ENCODE data around the gene SP110. TPM values are rescaled to one million over a fixed set of nuclear protein-coding genes. Genes with fewer than 3 reads are reported as not detected.
A peak's percentile ranks its signal among the peaks of the same experiment; 100 is the strongest.
"Not testable (repeated sequence)": the region's sequence is repeated elsewhere in the genome, so short reads cannot be mapped to it uniquely, and the experiment has no call there.

The SP110 gene
- total RNA-seq, 2 donors from 2014 or later = 118 to 128 TPM

GRCh38 chr2:230244211-230244610 lies 24.4 kb upstream of the SP110 start:
- no peaks in the 10 kb centered on the region for H3K27me3 Mint-ChIP-seq (ENCODE audit: low read depth)
- DNase-seq = no peak
- H3K4me3 Mint-ChIP-seq = no peak overlapping the region
- H3K4me1 Mint-ChIP-seq (ENCODE audit: low read depth) = peaks cover 4% of the 10 kb centered on the region
- ATAC-seq (replicated peaks in 1 of 2) = no peak
- H3K36me3 Mint-ChIP-seq (ENCODE audit: insufficient read depth in 2 of 2) = peaks cover 17 to 33% of the 10 kb centered on the region in 2 donors
- H3K27ac Mint-ChIP-seq = no peak overlapping the region
- no peaks in the 10 kb centered on the region for H3K9me3 Mint-ChIP-seq

GRCh38 chr2:230234845-230235244 lies 15.1 kb upstream of the SP110 start:
- peaks cover 6 to 7% of the 10 kb centered on the region in 2 donors for H3K9me3 Mint-ChIP-seq
- H3K36me3 Mint-ChIP-seq (ENCODE audit: insufficient read depth in 2 of 2) = peaks cover 24 to 62% of the 10 kb centered on the region in 2 donors
- H3K27ac Mint-ChIP-seq = peak overlapping the region; percentile 95
- peak overlapping the region; percentile 62 to 66 for H3K4me3 Mint-ChIP-seq
- ATAC-seq (replicated peaks in 1 of 2) = peak; percentile 89 to 91
- DNase-seq = no peak
- H3K4me1 Mint-ChIP-seq (ENCODE audit: low read depth) = peaks cover 61% of the 10 kb centered on the region
- H3K27me3 Mint-ChIP-seq (ENCODE audit: low read depth) = no peaks in the 10 kb centered on the region

GRCh38 chr2:230234122-230234722 lies 14.4 kb upstream of the SP110 start:
- Mint-ChIP-seq H3K27me3 (ENCODE audit: low read depth) (no peaks in the 10 kb centered on the region), H3K36me3 (ENCODE audit: insufficient read depth in 2 of 2) (peaks cover 24 to 64% of the 10 kb centered on the region in 2 donors), H3K27ac (peak overlapping the region; percentile 95), H3K9me3 (peaks cover 7% of the 10 kb centered on the region in 2 donors), H3K4me3 (peak overlapping the region; percentile 62 to 66), H3K4me1 (ENCODE audit: low read depth) (peaks cover 67% of the 10 kb centered on the region)
- ATAC-seq (replicated peaks in 1 of 2) (peak; percentile 67 to 72), DNase-seq (no peak)

GRCh38 chr2:230231251-230231650 lies 11.5 kb upstream of the SP110 start:
- peak overlapping the region; percentile 81 to 90 for H3K4me3 Mint-ChIP-seq
- ATAC-seq (replicated peaks in 1 of 2) (no peak), DNase-seq (no peak)
- peak overlapping the region; percentile 88 for H3K27ac Mint-ChIP-seq
- peaks cover 20 to 45% of the 10 kb centered on the region in 2 donors for H3K36me3 Mint-ChIP-seq (ENCODE audit: insufficient read depth in 2 of 2)
- peaks cover 89% of the 10 kb centered on the region for H3K4me1 Mint-ChIP-seq (ENCODE audit: low read depth)
- peaks cover 7% of the 10 kb centered on the region in 2 donors for H3K9me3 Mint-ChIP-seq
- H3K27me3 Mint-ChIP-seq (ENCODE audit: low read depth) = no peaks in the 10 kb centered on the region

GRCh38 chr2:230230496-230231200 lies 10.9 kb upstream of the SP110 start:
- peaks cover 17 to 42% of the 10 kb centered on the region in 2 donors for H3K36me3 Mint-ChIP-seq (ENCODE audit: insufficient read depth in 2 of 2)
- H3K9me3 Mint-ChIP-seq = peaks cover 7% of the 10 kb centered on the region in 2 donors
- DNase-seq = no peak
- H3K4me3 Mint-ChIP-seq = peak overlapping the region; percentile 81 to 90
- H3K27ac Mint-ChIP-seq = peak overlapping the region; percentile 88
- no peak for ATAC-seq (replicated peaks in 1 of 2)
- H3K27me3 Mint-ChIP-seq (ENCODE audit: low read depth) = no peaks in the 10 kb centered on the region
- peaks cover 89% of the 10 kb centered on the region for H3K4me1 Mint-ChIP-seq (ENCODE audit: low read depth)

GRCh38 chr2:230230087-230230486 lies 10.3 kb upstream of the SP110 start:
- ATAC-seq (replicated peaks in 1 of 2) (no peak), DNase-seq (no peak)
- Mint-ChIP-seq H3K27me3 (ENCODE audit: low read depth) (no peaks in the 10 kb centered on the region), H3K4me3 (peak overlapping the region; percentile 81 to 90), H3K4me1 (ENCODE audit: low read depth) (peaks cover 89% of the 10 kb centered on the region), H3K9me3 (peaks cover 7% of the 10 kb centered on the region in 2 donors), H3K36me3 (ENCODE audit: insufficient read depth in 2 of 2) (peaks cover 17 to 37% of the 10 kb centered on the region in 2 donors), H3K27ac (peak overlapping the region; percentile 52)

GRCh38 chr2:230227216-230227615 lies 7.4 kb upstream of the SP110 start:
- peak overlapping the region; percentile 98 for H3K27ac Mint-ChIP-seq
- ATAC-seq (replicated peaks in 1 of 2) (no peak), DNase-seq (no peak)
- peak overlapping the region; percentile 81 to 90 for H3K4me3 Mint-ChIP-seq
- H3K9me3 Mint-ChIP-seq = peaks cover 7% of the 10 kb centered on the region in 2 donors
- no peaks in the 10 kb centered on the region for H3K27me3 Mint-ChIP-seq (ENCODE audit: low read depth)
- H3K36me3 Mint-ChIP-seq (ENCODE audit: insufficient read depth in 2 of 2) = peaks cover 14 to 30% of the 10 kb centered on the region in 2 donors
- H3K4me1 Mint-ChIP-seq (ENCODE audit: low read depth) = peaks cover 93% of the 10 kb centered on the region

GRCh38 chr2:230226051-230226551 lies 6.3 kb upstream of the SP110 start:
- H3K4me3 Mint-ChIP-seq = peak overlapping the region; percentile 89 to 90
- ATAC-seq (replicated peaks in 1 of 2) (peak; percentile 38 to 40), DNase-seq (no peak)
- peaks cover 4 to 7% of the 10 kb centered on the region in 2 donors for H3K9me3 Mint-ChIP-seq
- peaks cover 92% of the 10 kb centered on the region for H3K4me1 Mint-ChIP-seq (ENCODE audit: low read depth)
- peak overlapping the region; percentile 94 for H3K27ac Mint-ChIP-seq
- no peaks in the 10 kb centered on the region for H3K27me3 Mint-ChIP-seq (ENCODE audit: low read depth)
- H3K36me3 Mint-ChIP-seq (ENCODE audit: insufficient read depth in 2 of 2) = peaks cover 10 to 24% of the 10 kb centered on the region in 2 donors

GRCh38 chr2:230225486-230225885 lies 5.7 kb upstream of the SP110 start, which contains the start of gene SP140:
Gene SP140, plus strand, starts transcription at chr2:230225736. Its CDS starts 109 bp downstream, at chr2:230225845.
- peak within 1 kb of the TSS; percentile 94 for H3K27ac Mint-ChIP-seq
- peaks cover 87% of the 10 kb centered on the region for H3K4me1 Mint-ChIP-seq (ENCODE audit: low read depth)
- H3K27me3 Mint-ChIP-seq (ENCODE audit: low read depth) = no peaks in the 10 kb centered on the region
- peaks cover 4 to 18% of the 10 kb centered on the region in 2 donors for H3K36me3 Mint-ChIP-seq (ENCODE audit: insufficient read depth in 2 of 2)
- DNase-seq = peak; percentile 81 to 85
- H3K4me3 Mint-ChIP-seq = peak within 1 kb of the TSS; percentile 89 to 90
- peaks cover 0 to 2% of the 10 kb centered on the region in 2 donors for H3K9me3 Mint-ChIP-seq
- peak; percentile 94 for ATAC-seq (replicated peaks in 1 of 2)

- Mint-ChIP-seq H3K4me1 (ENCODE audit: low read depth) (peaks cover 86% of the 10 kb centered on the region), H3K9me3 (no peaks in the 10 kb centered on the region), H3K4me3 (peak overlapping the region; percentile 89 to 90), H3K27me3 (ENCODE audit: low read depth) (no peaks in the 10 kb centered on the region), H3K27ac (peak overlapping the region; percentile 94), H3K36me3 (ENCODE audit: insufficient read depth in 2 of 2) (peaks cover 3 to 17% of the 10 kb centered on the region in 2 donors)
- ATAC-seq (replicated peaks in 1 of 2) (no peak), DNase-seq (no peak)
Observed at GRCh38 chr2:230224458-230224857, 4.7 kb upstream of the SP110 start.

GRCh38 chr2:230222829-230223228 lies 3.0 kb upstream of the SP110 start:
- not testable (repeated sequence) for H3K4me3 Mint-ChIP-seq; H3K9me3 Mint-ChIP-seq; DNase-seq; ATAC-seq (replicated peaks in 1 of 2); H3K27me3 Mint-ChIP-seq (ENCODE audit: low read depth)
- Mint-ChIP-seq H3K27ac (peak overlapping the region; percentile 9), H3K4me1 (ENCODE audit: low read depth) (peaks cover 80% of the 10 kb centered on the region), H3K36me3 (ENCODE audit: insufficient read depth in 2 of 2) (peaks cover 6 to 19% of the 10 kb centered on the region in 2 donors)

GRCh38 chr2:230221493-230221892 lies 1.7 kb upstream of the SP110 start:
- H3K9me3 Mint-ChIP-seq = peaks cover 0 to 2% of the 10 kb centered on the region in 2 donors
- H3K27ac Mint-ChIP-seq = peak overlapping the region; percentile 9

GRCh38 chr2:230220347-230220969 lies 674 bp upstream of the SP110 start:
- H3K36me3 Mint-ChIP-seq (ENCODE audit: insufficient read depth in 2 of 2) = peaks cover 17 to 42% of the 10 kb centered on the region in 2 donors
- peaks cover 87% of the 10 kb centered on the region for H3K4me1 Mint-ChIP-seq (ENCODE audit: low read depth)
- H3K27me3 Mint-ChIP-seq (ENCODE audit: low read depth) = no peaks in the 10 kb centered on the region

More at GRCh38 chr2:230221493-230221892, 1.7 kb upstream of the SP110 start:
- Mint-ChIP-seq H3K27me3 (ENCODE audit: low read depth) (no peaks in the 10 kb centered on the region), H3K4me3 (no peak overlapping the region), H3K4me1 (ENCODE audit: low read depth) (peaks cover 85% of the 10 kb centered on the region), H3K36me3 (ENCODE audit: insufficient read depth in 2 of 2) (peaks cover 9 to 31% of the 10 kb centered on the region in 2 donors)
- DNase-seq (no peak), ATAC-seq (replicated peaks in 1 of 2) (no peak)

More at GRCh38 chr2:230220347-230220969, 674 bp upstream of the SP110 start:
- DNase-seq (no peak), ATAC-seq (replicated peaks in 1 of 2) (no peak)
- peak overlapping the region; percentile 95 to 99 for H3K4me3 Mint-ChIP-seq
- H3K9me3 Mint-ChIP-seq = peaks cover 0 to 2% of the 10 kb centered on the region in 2 donors
- peak overlapping the region; percentile 96 for H3K27ac Mint-ChIP-seq
